Measurements from ENCODE around the gene CDC42SE2. TPM values are rescaled to one million over a fixed set of nuclear protein-coding genes. Genes with fewer than 3 reads are reported as not detected.

The CDC42SE2 gene
- total RNA-seq, 2 experiments from 2014 or later: 54.2 to 66.8 TPM

DNA sequence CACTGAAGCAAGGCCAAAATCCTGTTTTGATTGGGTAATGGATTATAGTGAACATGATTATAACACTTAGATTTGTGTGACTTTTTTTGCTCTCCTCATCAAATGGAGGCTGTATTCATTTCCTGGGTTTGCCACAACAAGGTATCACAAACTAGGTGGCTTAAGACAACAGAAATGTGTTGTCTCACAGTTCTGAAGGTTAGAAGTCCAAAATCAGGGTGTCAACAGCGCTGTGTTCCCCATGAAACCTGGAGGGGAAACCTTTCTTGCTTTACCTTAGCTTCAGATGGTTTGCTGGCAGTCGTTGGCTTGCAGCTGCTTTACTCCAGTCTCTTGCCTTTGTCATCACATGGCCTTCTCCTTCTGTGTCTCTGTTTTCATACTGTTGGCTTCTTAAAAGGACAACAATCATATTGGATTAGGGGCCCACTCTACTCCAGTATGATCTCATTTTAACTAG, 32.4 kb downstream of the CDC42SE2 start:
- POLR2A ChIA-PET: no interaction called here
- H3K9me3 ChIP-seq (ENCODE audit: low read length): 0 out of 2 replicates have a peak, but pooled peaks cover 5% of the 10 kb centered on the region
- TF ChIP-seq, protein P1, sequence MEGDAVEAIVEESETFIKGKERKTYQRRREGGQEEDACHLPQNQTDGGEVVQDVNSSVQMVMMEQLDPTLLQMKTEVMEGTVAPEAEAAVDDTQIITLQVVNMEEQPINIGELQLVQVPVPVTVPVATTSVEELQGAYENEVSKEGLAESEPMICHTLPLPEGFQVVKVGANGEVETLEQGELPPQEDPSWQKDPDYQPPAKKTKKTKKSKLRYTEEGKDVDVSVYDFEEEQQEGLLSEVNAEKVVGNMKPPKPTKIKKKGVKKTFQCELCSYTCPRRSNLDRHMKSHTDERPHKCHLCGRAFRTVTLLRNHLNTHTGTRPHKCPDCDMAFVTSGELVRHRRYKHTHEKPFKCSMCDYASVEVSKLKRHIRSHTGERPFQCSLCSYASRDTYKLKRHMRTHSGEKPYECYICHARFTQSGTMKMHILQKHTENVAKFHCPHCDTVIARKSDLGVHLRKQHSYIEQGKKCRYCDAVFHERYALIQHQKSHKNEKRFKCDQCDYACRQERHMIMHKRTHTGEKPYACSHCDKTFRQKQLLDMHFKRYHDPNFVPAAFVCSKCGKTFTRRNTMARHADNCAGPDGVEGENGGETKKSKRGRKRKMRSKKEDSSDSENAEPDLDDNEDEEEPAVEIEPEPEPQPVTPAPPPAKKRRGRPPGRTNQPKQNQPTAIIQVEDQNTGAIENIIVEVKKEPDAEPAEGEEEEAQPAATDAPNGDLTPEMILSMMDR (conservative IDR thresholded peaks at IDR 0.05; ENCODE audit: low read length): no peak
- no peak for TF ChIP-seq EZH2phosphoT487 (IDR thresholded peaks at IDR 0.05; ENCODE audit: borderline replicate concordance, low read depth, low read length)
- H3K4me3 ChIP-seq (ENCODE audit: low read depth, low read length, poor library complexity, severe bottlenecking): no peak overlapping the region
- CTCF ChIA-PET (ENCODE audit: unreplicated experiment): no interaction called here
- 0 out of 2 replicates have a peak, but pooled peaks cover 6% of the 10 kb centered on the region for H4K20me1 ChIP-seq (ENCODE audit: insufficient read depth, low read length)
- no peak for DNase-seq (ENCODE audit: low spot score)
- H2AFZ ChIP-seq (ENCODE audit: low read length): no peak overlapping the region
- H3K36me3 ChIP-seq (ENCODE audit: insufficient read depth, low read length): peaks cover 52% of the 10 kb centered on the region
- H3K79me2 ChIP-seq (ENCODE audit: insufficient read depth, low read depth, low read length): peaks cover 94% of the 10 kb centered on the region
- intact Hi-C loops (cut with micrococcal nuclease; ENCODE audit: unreplicated experiment): no loop called here
- no peak overlapping the region for H3K27ac ChIP-seq (ENCODE audit: low read depth, low read length, poor library complexity, severe bottlenecking)
- no peaks in the 10 kb centered on the region for H3K9me2 ChIP-seq (ENCODE audit: insufficient read depth, low read length)
- no TSS peak for BruUV-seq (replicated peaks)
- H3K4me1 ChIP-seq (ENCODE audit: insufficient read depth, low read length, poor library complexity, severe bottlenecking): no peaks in the 10 kb centered on the region
- no peak overlapping the region for H3K4me2 ChIP-seq (ENCODE audit: low read length)

DNA sequence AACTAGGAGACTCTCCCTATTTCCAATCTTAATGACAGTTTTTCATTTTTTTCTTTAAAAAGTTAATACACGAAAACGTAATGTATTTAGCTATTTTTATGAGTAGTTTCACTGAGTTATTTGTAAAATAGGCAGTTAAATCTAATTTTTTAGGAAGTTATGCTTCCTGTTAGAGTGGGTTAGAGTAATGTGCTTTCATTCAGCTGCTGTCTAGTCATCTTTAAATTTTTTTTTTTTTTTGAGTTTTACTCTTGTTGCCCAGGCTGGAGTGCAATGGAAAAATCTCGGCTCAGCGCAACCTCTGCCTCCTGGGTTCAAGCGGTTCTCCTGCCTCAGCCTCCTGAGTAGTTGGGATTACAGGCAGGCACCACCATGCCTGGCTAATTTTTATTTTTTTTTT, 34.0 kb downstream of the CDC42SE2 start:
- Histone ChIP-seq H4K20me1 (ENCODE audit: insufficient read depth, low read length) (0 out of 2 replicates have a peak, but pooled peaks cover 6% of the 10 kb centered on the region), H2AFZ (ENCODE audit: low read length) (no peak overlapping the region), H3K79me2 (ENCODE audit: insufficient read depth, low read depth, low read length) (peaks cover 91% of the 10 kb centered on the region), H3K27ac (ENCODE audit: low read depth, low read length, poor library complexity, severe bottlenecking) (no peak overlapping the region), H3K4me1 (ENCODE audit: insufficient read depth, low read length, poor library complexity, severe bottlenecking) (no peaks in the 10 kb centered on the region), H3K4me3 (ENCODE audit: low read depth, low read length, poor library complexity, severe bottlenecking) (no peak overlapping the region), H3K4me2 (ENCODE audit: low read length) (no peak overlapping the region), H3K9me3 (ENCODE audit: low read length) (0 out of 2 replicates have a peak, but pooled peaks cover 5% of the 10 kb centered on the region), H3K36me3 (ENCODE audit: insufficient read depth, low read length) (peaks cover 46% of the 10 kb centered on the region), H3K9me2 (ENCODE audit: insufficient read depth, low read length) (no peaks in the 10 kb centered on the region)
- TF ChIP-seq, protein P1 (conservative IDR thresholded peaks at IDR 0.05; ENCODE audit: low read length): no peak
- no peak for TF ChIP-seq EZH2phosphoT487 (IDR thresholded peaks at IDR 0.05; ENCODE audit: borderline replicate concordance, low read depth, low read length)
- ChIA-PET POLR2A (interaction anchor here (0.7 kb wide), 1 partner anchor 13 kb away, joined by 4 read pairs; no protein-coding TSS in a partner anchor), CTCF (ENCODE audit: unreplicated experiment) (no interaction called here)
- BruUV-seq (replicated peaks): no TSS peak
- intact Hi-C loops (cut with micrococcal nuclease; ENCODE audit: unreplicated experiment): no loop called here
- DNase-seq (ENCODE audit: low spot score): no peak

- no peak overlapping the region for H3K27ac ChIP-seq (ENCODE audit: low read depth, low read length, poor library complexity, severe bottlenecking)
- intact Hi-C loops (cut with micrococcal nuclease; ENCODE audit: unreplicated experiment): no loop called here
- no peaks in the 10 kb centered on the region for H3K9me2 ChIP-seq (ENCODE audit: insufficient read depth, low read length)
- CTCF ChIA-PET (ENCODE audit: unreplicated experiment): no interaction called here
- POLR2A ChIA-PET: no interaction called here
- H3K79me2 ChIP-seq (ENCODE audit: insufficient read depth, low read depth, low read length): peaks cover 91% of the 10 kb centered on the region
- H3K4me2 ChIP-seq (ENCODE audit: low read length): no peak overlapping the region
- no peak for DNase-seq (ENCODE audit: low spot score)
- H4K20me1 ChIP-seq (ENCODE audit: insufficient read depth, low read length): 0 out of 2 replicates have a peak, but pooled peaks cover 6% of the 10 kb centered on the region
- H2AFZ ChIP-seq (ENCODE audit: low read length): no peak overlapping the region
- H3K9me3 ChIP-seq (ENCODE audit: low read length): 0 out of 2 replicates have a peak, but pooled peaks cover 5% of the 10 kb centered on the region
- no peak for TF ChIP-seq EZH2phosphoT487 (IDR thresholded peaks at IDR 0.05; ENCODE audit: borderline replicate concordance, low read depth, low read length)
- TF ChIP-seq, protein P1 (conservative IDR thresholded peaks at IDR 0.05; ENCODE audit: low read length): no peak
- peaks cover 39% of the 10 kb centered on the region for H3K36me3 ChIP-seq (ENCODE audit: insufficient read depth, low read length)
- H3K4me3 ChIP-seq (ENCODE audit: low read depth, low read length, poor library complexity, severe bottlenecking): no peak overlapping the region
- no TSS peak for BruUV-seq (replicated peaks)
- H3K4me1 ChIP-seq (ENCODE audit: insufficient read depth, low read length, poor library complexity, severe bottlenecking): no peaks in the 10 kb centered on the region
Measured at GRCh38 chr5:131299465-131299864, 35.6 kb downstream of the CDC42SE2 start.
